ENCODE measurements around the gene FUCA2. TPM values are rescaled to one million over a fixed set of nuclear protein-coding genes. Genes with fewer than 3 reads are reported as not detected.

FUCA2 gene
- total and polyA plus RNA-seq, 2 of the 8 experiments (the other 6 are each of a cell fraction or from before 2014, with no cell fraction given), result 24.2 to 47.2 TPM

- FAIRE-seq, result no peak
- no peaks in the 10 kb centered on the region for H3K23me2 ChIP-seq (ENCODE audit: low read depth, low read length)
- H3K9me3 ChIP-seq (ENCODE audit: insufficient read depth in 2 of 2, low read depth in 1 of 2, low read length in 1 of 2), result no peaks in the 10 kb centered on the region
- peaks cover 2 to 48% (median 17%) of the 10 kb centered on the region in 4 experiments; a peak in 7 of 8 replicates for H3K36me3 ChIP-seq (ENCODE audit: control insufficient read depth in 2 of 4, insufficient read depth in 4 of 4, low read length in 3 of 4)
- H4K20me1 ChIP-seq (replicated peaks in 1 of 2; ENCODE audit: control insufficient read depth in 1 of 2, insufficient read depth in 2 of 2, low read length in 2 of 2), result peaks cover 2% of the 10 kb centered on the region in 2 experiments
- no peak overlapping the region for H2BK12ac ChIP-seq (ENCODE audit: low read depth, low read length)
- no peak overlapping the region for H3K56ac ChIP-seq (replicated peaks; ENCODE audit: insufficient read length, low read depth, low read length)
- POLR2A ChIA-PET (ENCODE audit: partially characterized antibody), result interaction anchor here (1.1 to 2.1 kb wide), 3 partner anchors 8 to 15 kb away, joined by 4 to 6 read pairs (median 5); no protein-coding TSS in a partner anchor
- no peak overlapping the region for H4K91ac ChIP-seq (replicated peaks; ENCODE audit: insufficient read length, low read length)
- H3K27me3 ChIP-seq (replicated peaks in 1 of 4; ENCODE audit: control insufficient read depth in 3 of 4, extremely low read depth in 1 of 4, insufficient read depth in 3 of 4, low read length in 3 of 4), result no peaks in the 10 kb centered on the region
- no peak overlapping the region for H3K27ac ChIP-seq (ENCODE audit: low read depth, low read length)
- DNase-seq (ENCODE audit: low read depth in 1 of 2, low spot score in 2 of 2), result no peak
- no peak overlapping the region for H2BK120ac ChIP-seq (replicated peaks; ENCODE audit: low read depth, low read length)
- no peak overlapping the region for H2BK15ac ChIP-seq (ENCODE audit: low read length)
- no peaks in the 10 kb centered on the region for H3K4me1 ChIP-seq (replicated peaks in 1 of 4; ENCODE audit: control insufficient read depth in 3 of 4, insufficient read depth in 4 of 4, low read length in 3 of 4)
- H3K4ac ChIP-seq (replicated peaks; ENCODE audit: insufficient read length, low read depth, low read length), result no peak overlapping the region
- H3K4me3 ChIP-seq (ENCODE audit: extremely low read depth in 1 of 4, insufficient read depth in 2 of 4, low read depth in 3 of 4, low read length in 4 of 4), result no peak overlapping the region
- CTCF ChIA-PET (ENCODE audit: partially characterized antibody), result interaction anchor here (0.7 to 1.5 kb wide), 3 partner anchors 10 to 510 kb away, joined by 3 to 4 read pairs (median 3); no protein-coding TSS in a partner anchor
- H3K23ac ChIP-seq (ENCODE audit: insufficient read length), result no peak overlapping the region
- H3K79me2 ChIP-seq (ENCODE audit: control insufficient read depth in 1 of 2, insufficient read depth in 2 of 2, low read length in 2 of 2), result peaks cover 0 to 11% of the 10 kb centered on the region in 2 experiments; a peak in 1 of 4 replicates
- no peak overlapping the region for H3K4me2 ChIP-seq (ENCODE audit: insufficient read depth in 1 of 2, low read depth in 2 of 2, low read length in 2 of 2)
- no peak overlapping the region for H3K18ac ChIP-seq (ENCODE audit: extremely low read depth, low read length)
- no peak overlapping the region for H2AFZ ChIP-seq (ENCODE audit: low read length)
- no peak overlapping the region for H2BK5ac ChIP-seq (ENCODE audit: low read depth, low read length)
- no peak overlapping the region for H3K14ac ChIP-seq (ENCODE audit: insufficient read length)
- WGBS, 2 experiments (ENCODE audit: extremely low coverage in 1 of 2, insufficient coverage in 1 of 2, insufficient read length in 1 of 2, insufficient replicate concordance in 2 of 2, low coverage in 1 of 2, low lambda C conversion rate in 2 of 2, missing lambda C conversion rate in 1 of 2), result 86% methylated on average over 5 of the region's 5 CpGs; no CpG with 5 or more reads in 1 of the 2 experiments
- no peak overlapping the region for H3K9ac ChIP-seq (replicated peaks in 1 of 4; ENCODE audit: extremely low read depth in 1 of 4, low read depth in 3 of 4, low read length in 3 of 4)
- H2AK5ac ChIP-seq (ENCODE audit: low read depth, low read length), result no peak overlapping the region
- no peak overlapping the region for H4K5ac ChIP-seq (ENCODE audit: insufficient read length, low read depth, low read length)
- H4K8ac ChIP-seq (ENCODE audit: extremely low read depth, insufficient read depth, low read length), result no peak overlapping the region
- H3K79me1 ChIP-seq (ENCODE audit: low read depth, low read length), result no peaks in the 10 kb centered on the region; the same call in 1 of the 2 replicates
- no peak overlapping the region for H2BK20ac ChIP-seq (ENCODE audit: low read length)
- TF ChIP-seq CTBP2 (IDR thresholded peaks at IDR 0.05; ENCODE audit: borderline replicate concordance, insufficient read depth, insufficient read length, low read length), result no peak
- TF ChIP-seq PHF8 (conservative IDR thresholded peaks at IDR 0.05; ENCODE audit: low read depth, low read length), result no peak
- no peak for TF ChIP-seq ATF2 (IDR thresholded peaks at IDR 0.05; ENCODE audit: low read length)
- TF ChIP-seq SRF (IDR thresholded peaks at IDR 0.05; ENCODE audit: low read depth, low read length), result no peak
- no peak for TF ChIP-seq RBBP5 (IDR thresholded peaks at IDR 0.05; ENCODE audit: borderline replicate concordance, low read depth, low read length)
- no peak for TF ChIP-seq TEAD4 (IDR thresholded peaks at IDR 0.05; ENCODE audit: low read depth, low read length)
- TF ChIP-seq CHD2 (IDR thresholded peaks at IDR 0.05; ENCODE audit: low read length), result no peak
- no peak for TF ChIP-seq EGR1 (IDR thresholded peaks at IDR 0.05; ENCODE audit: borderline replicate concordance, low read depth, low read length)
- no peak for TF ChIP-seq SP2 (IDR thresholded peaks at IDR 0.05; ENCODE audit: low read length)
- no peak for TF ChIP-seq EP300 (IDR thresholded peaks at IDR 0.05; ENCODE audit: borderline replicate concordance in 1 of 2, low read depth in 2 of 2, low read length in 2 of 2)
- TF ChIP-seq CEBPB (IDR thresholded peaks at IDR 0.05; ENCODE audit: low read depth, low read length), result no peak
- TF ChIP-seq EZH2 (IDR thresholded peaks at IDR 0.05; ENCODE audit: low read depth, low read length, severe bottlenecking), result no peak
These were observed 6.4 kb downstream of the FUCA2 start for GRCh38 chr6:143505111-143505510.

Measured in H1 (cell line).